Rectal smooth muscle tissue (tissue), 1 donor: ENCODE data around the gene SPRR1A.

Source experiments
- H3K27ac ChIP-seq: one replicate; pipeline ENCODE4 v1.7.0; 2013; ENCODE audit warnings: low read depth, low read length, inconsistent platforms
- H3K27me3 ChIP-seq: one replicate; pipeline ENCODE4 v1.7.0; 2013; ENCODE audit warnings: low read length; ENCODE audit not compliant: control insufficient read depth, insufficient read depth
- H3K36me3 ChIP-seq: one replicate; pipeline ENCODE4 v1.7.0; 2013; ENCODE audit warnings: low read length; ENCODE audit not compliant: control insufficient read depth, insufficient read depth
- H3K4me1 ChIP-seq: one replicate; pipeline ENCODE4 v1.7.0; 2013; ENCODE audit warnings: low read length; ENCODE audit not compliant: control insufficient read depth, insufficient read depth
- H3K4me3 ChIP-seq: one replicate; pipeline ENCODE4 v1.7.0; 2013; ENCODE audit warnings: low read length
- H3K9ac ChIP-seq: one replicate; pipeline ENCODE4 v1.7.0; 2013; ENCODE audit warnings: low read length

Gene SPRR1A

GRCh38 chr1:152983743-152984142 lies at the start of gene SPRR1A:
Gene SPRR1A, plus strand, starts transcription at chr1:152984081. Its CDS starts 1,150 bp downstream, at chr1:152985231.
- Histone ChIP-seq H3K9ac (no peak within 1 kb of the TSS), H3K4me3 (no peak within 1 kb of the TSS), H3K27ac (no peak within 1 kb of the TSS), H3K4me1 (no peaks in the 10 kb centered on the region), H3K27me3 (no peaks in the 10 kb centered on the region), H3K36me3 (no peaks in the 10 kb centered on the region)

GRCh38 chr1:152940614-152941013 lies 43.3 kb upstream of the SPRR1A start:
- no peak overlapping the region for H3K4me3 ChIP-seq
- H3K4me1 ChIP-seq, result no peaks in the 10 kb centered on the region
- no peaks in the 10 kb centered on the region for H3K27me3 ChIP-seq
- no peak overlapping the region for H3K9ac ChIP-seq
- no peak overlapping the region for H3K27ac ChIP-seq
- no peaks in the 10 kb centered on the region for H3K36me3 ChIP-seq

GRCh38 chr1:152941037-152941711 lies 42.7 kb upstream of the SPRR1A start:
- no peaks in the 10 kb centered on the region for H3K36me3 ChIP-seq
- H3K27me3 ChIP-seq, result no peaks in the 10 kb centered on the region
- no peak overlapping the region for H3K9ac ChIP-seq
- H3K4me3 ChIP-seq, result no peak overlapping the region
- H3K27ac ChIP-seq, result no peak overlapping the region
- H3K4me1 ChIP-seq, result no peaks in the 10 kb centered on the region

GRCh38 chr1:152942161-152942560 lies 41.7 kb upstream of the SPRR1A start:
- H3K27me3 ChIP-seq, result no peaks in the 10 kb centered on the region
- H3K4me1 ChIP-seq, result no peaks in the 10 kb centered on the region
- H3K4me3 ChIP-seq, result no peak overlapping the region
- no peaks in the 10 kb centered on the region for H3K36me3 ChIP-seq
- H3K27ac ChIP-seq, result no peak overlapping the region
- no peak overlapping the region for H3K9ac ChIP-seq

GRCh38 chr1:152946248-152946647 lies 37.6 kb upstream of the SPRR1A start:
- no peak overlapping the region for H3K4me3 ChIP-seq
- no peak overlapping the region for H3K9ac ChIP-seq
- H3K27ac ChIP-seq, result no peak overlapping the region
- no peaks in the 10 kb centered on the region for H3K4me1 ChIP-seq
- H3K36me3 ChIP-seq, result no peaks in the 10 kb centered on the region
- H3K27me3 ChIP-seq, result no peaks in the 10 kb centered on the region

GRCh38 chr1:152946651-152947256 lies 37.1 kb upstream of the SPRR1A start, which contains the start of gene SPRR5:
Gene SPRR5, plus strand, starts transcription at chr1:152947206. Its CDS starts 1,349 bp downstream, at chr1:152948555.
- no peak within 1 kb of the TSS for H3K4me3 ChIP-seq
- no peak within 1 kb of the TSS for H3K27ac ChIP-seq
- no peaks in the 10 kb centered on the region for H3K4me1 ChIP-seq
- H3K27me3 ChIP-seq, result no peaks in the 10 kb centered on the region
- no peaks in the 10 kb centered on the region for H3K36me3 ChIP-seq
- no peak within 1 kb of the TSS for H3K9ac ChIP-seq

GRCh38 chr1:152951711-152952110 lies 32.2 kb upstream of the SPRR1A start:
- no peak overlapping the region for H3K27ac ChIP-seq

GRCh38 chr1:152953761-152954160 lies 30.1 kb upstream of the SPRR1A start:
- H3K27ac ChIP-seq, result no peak overlapping the region
- no peak overlapping the region for H3K4me3 ChIP-seq
- H3K4me1 ChIP-seq, result no peaks in the 10 kb centered on the region
- no peaks in the 10 kb centered on the region for H3K27me3 ChIP-seq
- no peak overlapping the region for H3K9ac ChIP-seq
- H3K36me3 ChIP-seq, result no peaks in the 10 kb centered on the region

More at GRCh38 chr1:152951711-152952110, 32.2 kb upstream of the SPRR1A start:
- Histone ChIP-seq H3K27me3 (no peaks in the 10 kb centered on the region), H3K4me3 (no peak overlapping the region), H3K4me1 (no peaks in the 10 kb centered on the region), H3K9ac (no peak overlapping the region), H3K36me3 (no peaks in the 10 kb centered on the region)

- no peaks in the 10 kb centered on the region for H3K27me3 ChIP-seq
- no peak overlapping the region for H3K4me3 ChIP-seq
- no peak overlapping the region for H3K27ac ChIP-seq
- no peaks in the 10 kb centered on the region for H3K4me1 ChIP-seq
- H3K9ac ChIP-seq, result no peak overlapping the region
- H3K36me3 ChIP-seq, result no peaks in the 10 kb centered on the region
These were observed 29.4 kb upstream of the SPRR1A start for GRCh38 chr1:152954436-152954835.

- no peak overlapping the region for H3K9ac ChIP-seq
- H3K27ac ChIP-seq, result no peak overlapping the region
- H3K4me3 ChIP-seq, result no peak overlapping the region
- no peaks in the 10 kb centered on the region for H3K27me3 ChIP-seq
- H3K36me3 ChIP-seq, result no peaks in the 10 kb centered on the region
- H3K4me1 ChIP-seq, result no peaks in the 10 kb centered on the region
These were observed 26.3 kb upstream of the SPRR1A start for GRCh38 chr1:152957561-152957960.

- Histone ChIP-seq H3K4me1 (no peaks in the 10 kb centered on the region), H3K27ac (no peak overlapping the region), H3K4me3 (no peak overlapping the region)
These were observed 24.6 kb upstream of the SPRR1A start for GRCh38 chr1:152959273-152959672.

GRCh38 chr1:152959801-152960451 lies 24.0 kb upstream of the SPRR1A start:
- H3K4me1 ChIP-seq, result no peaks in the 10 kb centered on the region
- no peak overlapping the region for H3K9ac ChIP-seq
- H3K27ac ChIP-seq, result no peak overlapping the region
- H3K36me3 ChIP-seq, result no peaks in the 10 kb centered on the region
- H3K27me3 ChIP-seq, result no peaks in the 10 kb centered on the region
- H3K4me3 ChIP-seq, result no peak overlapping the region

More at GRCh38 chr1:152959273-152959672, 24.6 kb upstream of the SPRR1A start:
- H3K9ac ChIP-seq, result no peak overlapping the region
- H3K27me3 ChIP-seq, result no peaks in the 10 kb centered on the region
- no peaks in the 10 kb centered on the region for H3K36me3 ChIP-seq
